SHP77 treated with DMSO at 0.1 percent for 48 hours (cell line): ENCODE data around the gene ERP44.
A peak's percentile ranks its signal among the peaks of the same experiment; 100 is the strongest.
"Not testable (repeated sequence)": the region's sequence is repeated elsewhere in the genome, so short reads cannot be mapped to it uniquely, and the experiment has no call there.

ENCODE experiments used
- DNase-seq: peaks from one replicate; lab custom pipeline; 2025; lab: John Stamatoyannopoulos, UW

The ERP44 gene

DNA sequence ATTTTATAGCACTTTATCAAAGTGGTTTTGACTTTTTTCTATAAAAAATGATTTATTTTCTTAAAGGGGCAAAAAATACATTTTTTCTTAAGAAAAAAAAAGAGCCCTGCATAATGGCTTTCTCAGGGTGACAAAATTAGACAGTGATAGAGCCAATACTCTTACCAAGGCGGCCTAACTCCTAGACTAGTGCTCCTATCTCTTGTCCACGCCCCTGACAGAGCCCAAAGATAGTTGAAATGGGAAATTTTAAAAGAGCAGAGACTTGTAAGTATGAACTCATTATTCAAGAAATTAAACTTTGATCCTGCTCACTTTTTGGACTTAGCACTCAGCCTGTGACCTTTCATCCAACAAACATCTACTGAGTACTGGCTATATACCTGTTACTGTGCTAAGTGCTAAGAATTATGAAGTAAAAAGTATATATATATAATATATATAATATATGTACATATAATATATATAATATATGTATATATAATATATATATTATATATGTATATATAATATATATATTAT is 1.4 kb upstream of the ERP44 start:
- DNase-seq, result no peak

DNA sequence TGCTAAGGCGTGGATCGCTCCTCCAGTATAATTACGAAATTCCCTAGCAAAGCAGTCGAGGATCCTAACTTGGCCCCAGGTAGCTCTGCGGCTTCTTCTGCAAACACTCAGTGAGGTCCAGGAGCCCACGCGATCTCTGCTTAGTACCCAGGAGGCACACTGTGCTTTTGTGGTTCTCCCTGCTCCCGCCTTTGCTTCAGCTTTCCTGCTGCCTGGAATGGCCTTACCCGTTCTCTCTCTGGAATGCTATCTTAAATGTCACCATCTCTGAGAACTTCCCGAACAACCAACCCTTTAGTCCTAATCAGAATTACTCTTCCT is 882 bp upstream of the ERP44 start:
- DNase-seq, result peak; percentile 42

- DNase-seq, result peak; percentile 43
Measured at GRCh38 chr9:100098046-100098886, 534 bp downstream of the ERP44 start.

GRCh38 chr9:100096378-100096916 is 2.4 kb downstream of the ERP44 start:
- no peak for DNase-seq

- not testable (repeated sequence) for DNase-seq
Measured at GRCh38 chr9:100094411-100094810, 4.4 kb downstream of the ERP44 start.

GRCh38 chr9:100092066-100092465 is 6.7 kb downstream of the ERP44 start:
- no peak for DNase-seq

GRCh38 chr9:100091650-100092049 is 7.2 kb downstream of the ERP44 start:
- DNase-seq, result no peak

GRCh38 chr9:100090880-100091279 is 7.9 kb downstream of the ERP44 start:
- DNase-seq, result no peak

DNA sequence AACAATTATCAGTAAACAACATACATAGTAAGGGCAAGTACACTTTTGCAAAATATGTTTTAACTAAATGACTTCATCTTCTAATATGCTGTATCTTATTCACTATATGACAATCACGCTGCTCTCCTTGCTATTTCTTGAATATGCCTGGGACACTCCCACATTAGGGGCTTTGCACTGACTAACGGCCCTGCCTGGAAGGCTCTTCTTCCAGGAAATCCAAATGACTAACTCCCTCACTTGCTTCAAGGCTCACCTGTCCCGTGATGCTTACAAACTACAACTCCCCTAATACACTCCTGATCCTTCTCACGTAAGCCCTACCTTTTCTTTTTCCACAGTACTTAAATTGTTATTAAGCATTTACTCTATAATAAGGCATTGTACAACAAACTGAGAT is 10.6 kb downstream of the ERP44 start:
- no peak for DNase-seq

- no peak for DNase-seq
Measured at GRCh38 chr9:100087218-100087617, 11.6 kb downstream of the ERP44 start.

DNA sequence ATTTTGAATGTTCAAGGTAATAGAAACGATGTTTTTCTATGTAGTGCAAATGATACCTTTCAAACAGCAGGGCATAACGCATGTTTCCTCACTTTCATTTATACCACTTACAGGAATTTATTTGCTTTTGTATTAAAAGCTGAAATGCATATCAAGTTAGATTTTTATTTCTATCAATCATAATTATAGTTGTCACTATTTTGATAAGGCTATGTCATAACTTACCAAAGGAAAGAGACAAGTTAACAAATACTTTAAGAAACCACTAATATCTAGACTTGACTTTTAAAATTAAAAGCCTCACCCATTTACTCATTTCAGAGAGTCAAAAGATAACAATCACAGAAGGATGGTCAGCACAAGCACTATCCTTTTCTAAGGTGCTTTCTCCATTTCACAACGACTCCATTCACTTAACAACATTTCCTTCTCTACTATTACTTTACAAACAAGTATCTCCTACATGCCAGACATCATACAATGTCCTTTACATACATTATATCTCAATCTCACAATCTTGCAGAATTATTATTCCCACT is 12.6 kb downstream of the ERP44 start:
- DNase-seq, result no peak

DNA sequence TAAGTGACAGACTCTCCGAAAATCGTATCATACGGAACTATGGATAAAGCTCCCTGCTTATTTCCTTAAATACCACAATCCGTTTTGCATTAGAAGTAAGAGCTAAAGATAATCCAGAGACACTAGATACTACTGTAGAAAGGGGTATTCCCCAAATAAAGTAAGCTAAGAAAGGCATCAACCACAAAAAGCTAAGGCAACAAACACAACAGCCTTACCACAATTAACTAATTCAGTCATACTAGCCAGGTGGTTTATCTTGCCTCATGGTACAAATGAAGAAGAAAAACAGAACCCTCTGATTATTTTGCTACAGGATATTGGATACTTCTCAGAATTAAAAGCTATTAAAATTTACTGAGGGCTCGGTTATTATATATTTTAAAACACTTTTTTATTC is 14.1 kb downstream of the ERP44 start:
- DNase-seq, result no peak

GRCh38 chr9:100084128-100084453 is 14.7 kb downstream of the ERP44 start:
- DNase-seq, result no peak

DNA sequence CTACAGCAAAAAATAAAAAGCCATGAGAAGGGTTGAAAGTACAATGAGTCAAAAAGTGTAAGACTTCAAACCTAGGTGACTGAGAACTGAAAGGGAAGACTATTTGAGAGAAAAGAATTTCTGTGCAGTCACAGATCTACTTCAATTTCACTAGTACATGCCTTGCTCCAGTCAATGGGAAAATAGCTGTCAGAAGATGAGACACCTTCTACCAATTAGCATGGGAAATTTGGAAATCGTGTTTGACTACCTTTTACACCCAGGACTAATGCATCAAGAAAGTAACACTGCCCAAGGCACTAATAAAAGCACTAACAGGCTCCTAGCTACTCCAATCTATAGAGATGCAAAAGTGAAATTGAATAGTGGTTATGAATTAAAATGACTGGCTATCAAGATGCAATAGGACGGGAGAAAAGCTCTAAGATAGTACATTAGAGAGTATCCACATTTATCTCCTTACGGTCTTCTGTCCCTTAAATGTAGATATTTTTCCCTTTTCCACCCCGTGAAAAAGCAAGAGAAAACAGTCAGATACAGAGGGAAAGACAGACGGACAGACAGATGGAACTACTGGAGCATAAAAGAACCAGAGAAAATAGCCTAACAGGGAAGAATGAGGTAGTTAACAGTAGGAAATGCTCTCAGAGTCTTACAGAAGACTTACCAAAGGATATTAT is 15.2 kb downstream of the ERP44 start:
- no peak for DNase-seq

DNA sequence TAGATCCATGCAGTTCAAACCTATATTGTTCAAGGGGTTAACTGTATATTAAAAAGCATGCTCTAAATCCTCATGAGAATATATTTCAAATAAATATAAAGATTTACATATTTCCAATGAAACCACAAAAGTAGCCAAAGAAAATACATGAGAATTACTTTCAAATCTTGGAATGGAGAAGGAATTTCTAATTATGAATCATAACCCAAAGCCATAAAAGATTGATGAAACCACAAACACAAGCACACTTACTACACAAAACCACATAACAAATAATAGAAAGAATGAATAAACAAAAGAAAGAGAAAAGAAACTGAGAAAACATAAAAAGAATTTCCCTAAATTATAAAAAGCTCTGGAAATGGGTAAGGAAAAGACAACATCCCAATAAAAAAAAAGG is 16.0 kb downstream of the ERP44 start:
- DNase-seq, result no peak

DNA sequence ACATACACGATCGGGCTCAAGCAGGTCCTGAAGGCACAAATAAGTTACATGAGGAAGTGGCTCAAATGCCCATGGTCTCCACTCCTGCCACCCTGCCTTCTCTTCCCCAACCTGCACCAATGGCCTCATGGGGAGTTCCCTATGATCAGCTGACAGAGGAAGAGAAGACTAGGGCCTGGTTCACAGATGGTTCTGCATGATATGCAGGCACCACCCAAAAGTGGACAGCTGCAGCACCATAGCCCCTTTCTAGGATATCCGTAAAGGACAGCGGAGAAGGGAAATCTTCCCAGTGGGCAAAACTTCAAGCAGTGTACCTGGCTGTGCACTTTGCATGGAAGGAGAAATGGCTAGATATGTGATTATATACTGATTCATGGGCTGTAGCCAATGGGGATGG is 22.5 kb downstream of the ERP44 start:
- not testable (repeated sequence) for DNase-seq

DNA sequence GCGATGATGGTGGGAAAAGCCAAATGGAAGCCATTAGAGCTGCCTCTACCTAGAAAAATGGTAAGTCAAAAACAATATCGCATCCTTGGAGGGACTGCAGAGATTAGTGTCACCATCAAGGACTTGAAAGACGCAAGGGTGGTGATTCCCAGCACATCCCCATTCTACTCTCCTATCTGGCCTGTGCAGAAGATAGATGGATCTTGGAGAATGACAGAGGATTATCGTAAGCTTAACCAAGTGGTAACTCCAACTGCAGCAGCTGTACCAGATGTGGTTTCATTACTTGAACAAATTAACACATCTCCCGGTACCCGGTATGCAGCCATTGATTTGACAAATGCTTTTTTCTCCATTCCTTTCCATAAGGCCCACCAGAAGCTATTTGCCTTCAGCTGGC is 23.8 kb downstream of the ERP44 start:
- no peak for DNase-seq

DNA sequence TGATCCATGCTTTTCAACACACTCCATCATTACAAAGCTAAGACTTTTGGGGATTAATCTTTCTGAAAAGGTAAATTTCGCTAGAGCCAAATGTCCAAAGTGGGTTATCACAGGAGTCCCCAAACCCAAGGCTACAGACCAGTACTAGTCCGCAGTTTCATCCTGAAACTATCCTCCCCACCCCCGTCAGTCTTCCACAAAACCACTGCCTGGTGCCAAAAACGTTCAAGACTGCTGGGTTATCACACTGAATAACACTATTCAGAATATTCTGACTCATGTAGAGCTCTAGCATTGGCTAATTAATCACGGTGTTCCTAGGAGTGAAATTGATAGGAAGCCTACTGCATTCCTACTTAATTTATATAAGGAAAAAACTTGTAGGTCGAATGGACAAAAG is 24.7 kb downstream of the ERP44 start:
- DNase-seq, result no peak

DNA sequence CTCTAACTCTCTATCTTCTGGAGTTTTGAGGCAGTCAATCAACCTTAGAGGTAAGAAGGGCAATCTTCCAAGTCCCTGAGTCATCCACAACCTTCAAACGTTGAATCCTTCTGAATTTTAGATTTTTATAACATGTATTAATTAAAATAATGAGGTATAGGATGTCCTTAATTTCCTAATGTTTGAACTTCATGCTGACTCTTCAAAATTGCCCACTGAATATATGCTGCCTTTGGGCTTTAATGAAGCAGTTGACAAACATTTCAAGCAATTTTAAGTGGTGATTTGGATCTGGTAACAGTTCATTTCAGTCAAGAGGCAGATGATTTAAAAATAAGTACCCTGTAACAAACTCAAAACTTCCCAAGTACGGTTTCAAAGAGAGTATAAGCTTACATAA is 26.0 kb downstream of the ERP44 start:
- DNase-seq, result no peak

DNA sequence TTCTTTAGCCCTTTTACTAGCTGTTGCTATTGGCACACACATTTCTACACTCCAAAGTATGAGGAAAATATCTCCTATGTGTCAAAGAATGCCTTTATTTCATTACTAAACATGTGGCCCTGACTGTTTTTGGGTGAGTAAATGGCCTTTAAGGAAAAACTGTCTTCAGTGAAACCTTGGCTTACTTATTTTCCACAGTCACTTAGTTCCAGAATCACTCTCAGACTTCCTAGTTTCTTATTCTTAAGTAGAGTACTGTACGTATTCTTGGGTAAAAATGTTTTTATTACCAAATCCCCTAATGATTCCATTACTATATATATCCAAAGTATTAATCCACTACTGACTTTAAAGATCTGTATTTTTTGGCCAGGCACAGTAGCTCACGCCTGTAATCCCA is 27.5 kb downstream of the ERP44 start:
- no peak for DNase-seq

DNA sequence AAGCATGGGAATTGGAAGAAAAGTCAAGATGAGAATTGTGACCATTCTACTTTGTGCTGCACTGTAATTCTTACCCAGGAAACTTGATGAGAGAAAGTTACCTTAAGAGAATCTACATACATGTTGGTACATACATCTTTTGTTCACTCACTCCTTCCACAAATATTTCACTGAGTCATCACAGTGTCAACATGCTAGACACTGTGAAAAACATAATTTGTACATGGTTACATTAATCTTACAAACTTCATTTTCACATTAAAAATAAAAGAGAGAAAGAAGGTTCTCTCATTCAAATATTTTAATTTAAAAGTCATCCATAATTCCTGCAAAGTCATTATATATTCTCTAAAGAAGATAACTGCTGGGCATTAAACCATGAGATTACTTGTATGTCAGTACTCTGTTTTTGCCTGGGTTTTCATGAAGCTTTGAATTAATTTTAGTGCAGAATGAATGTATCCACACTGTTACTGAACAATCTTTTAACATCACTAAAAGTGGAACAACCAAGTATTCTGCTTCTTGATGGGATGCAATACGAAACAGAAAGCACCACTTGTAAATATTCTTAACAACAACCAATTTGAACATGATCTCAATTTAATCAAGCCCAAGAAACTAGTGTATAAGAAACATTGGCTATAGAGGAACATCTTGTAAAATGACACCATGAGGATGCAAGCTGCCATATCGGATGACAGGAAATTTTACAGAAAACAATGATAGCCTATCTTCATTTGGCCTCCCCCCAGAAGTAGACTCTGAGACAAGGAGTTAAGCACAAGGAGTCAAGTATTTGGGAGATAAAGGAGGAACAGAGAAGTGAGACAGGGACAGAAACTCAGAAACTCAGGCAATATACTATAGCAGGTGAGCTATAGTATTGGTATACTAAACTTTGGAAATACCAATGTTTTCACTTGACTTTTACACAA is 28.4 kb downstream of the ERP44 start:
- DNase-seq, result no peak

- DNase-seq, result not testable (repeated sequence)
Measured at GRCh38 chr9:100069068-100069467, 29.7 kb downstream of the ERP44 start.
